K562 (cell line): Measurements from ENCODE around the gene TMEM87A. TPM values are rescaled to one million over a fixed set of nuclear protein-coding genes. Genes with fewer than 3 reads are reported as not detected.

Experiments
- ATF6 ChIP-seq: sonication (generic); formaldehyde crosslinking; IDR thresholded peaks from 2 replicates; pipeline ENCODE4 v1.4.0; 2020; ENCODE audit warnings: mild to moderate bottlenecking, missing genetic modification reagents
- EP300 ChIP-seq: IDR thresholded peaks from 2 replicates; pipeline ENCODE4 v1.6.1; 2012; ENCODE audit warnings: low read length, improper control_type of control experiment
- EP400 ChIP-seq: fragments of 450-650 bp; IDR thresholded peaks from 2 replicates; pipeline ENCODE4 v1.6.1; 2017; ENCODE audit warnings: antibody characterized with exemption, mild to moderate bottlenecking, moderate library complexity
- FOXJ2 ChIP-seq: fragments of 200-800 bp; sonication (Bioruptor generic); IDR thresholded peaks from 2 replicates; pipeline ENCODE4 v1.6.1; 2016; ENCODE audit warnings: missing genetic modification characterization, missing compliant biosample characterization
- FOXK2 ChIP-seq, 2 experiments: fragments of 450-650 bp; IDR thresholded peaks in 1 of 2; conservative IDR thresholded peaks in 1 of 2; 2 replicates each; pipeline ENCODE4 v1.6.1; 2016; ENCODE audit warnings: low read depth in 2 of 2, mild to moderate bottlenecking in 1 of 2
- FOXO4 ChIP-seq: fragments of 450-650 bp; formaldehyde crosslinking; IDR thresholded peaks from 2 replicates; pipeline ENCODE4 v1.4.0; 2020; ENCODE audit warnings: mild to moderate bottlenecking, moderate library complexity
- IRF9 ChIP-seq: fragments of 450-650 bp; IDR thresholded peaks from 2 replicates; pipeline ENCODE4 v1.6.1; 2016; ENCODE audit warnings: missing biosample characterization, missing genetic modification characterization
- KLF6 ChIP-seq: fragments of 250-450 bp; sonication (Bioruptor Pico); IDR thresholded peaks from 2 replicates; pipeline ENCODE4 v1.4.0; 2020; ENCODE audit warnings: mild to moderate bottlenecking, moderate library complexity, borderline replicate concordance
- PHB ChIP-seq: fragments of 250-450 bp; sonication (Bioruptor Pico); IDR thresholded peaks from 2 replicates; pipeline ENCODE4 v1.5.0; 2021
- PRPF4 ChIP-seq: fragments of 200-400 bp; formaldehyde crosslinking; IDR thresholded peaks from one replicate; pipeline ENCODE4 v1.6.1; 2017; ENCODE audit warnings: low read length, low read depth, mild to moderate bottlenecking; ENCODE audit not compliant: insufficient read depth, poor library complexity, severe bottlenecking
- RUNX1 ChIP-seq: sonication (generic); IDR thresholded peaks from 2 replicates; pipeline ENCODE4 v1.6.1; 2016; ENCODE audit warnings: antibody characterized with exemption, low read depth
- ZBTB49 ChIP-seq: sonication (generic); formaldehyde crosslinking; IDR thresholded peaks from 2 replicates; pipeline ENCODE4 v1.8.0; 2022; ENCODE audit warnings: missing genetic modification reagents, mild to moderate bottlenecking, borderline replicate concordance
- ZC3H4 ChIP-seq: sonication (generic); formaldehyde crosslinking; IDR thresholded peaks from 2 replicates; pipeline ENCODE4 v1.9.0; 2021; ENCODE audit warnings: missing genetic modification reagents, borderline replicate concordance
- ZFPM2 ChIP-seq: fragments of 250-450 bp; sonication (Bioruptor Pico); IDR thresholded peaks from 2 replicates; pipeline ENCODE4 v1.5.1; 2022; ENCODE audit warnings: mild to moderate bottlenecking
- ZNF324 ChIP-seq: fragments of 250-450 bp; sonication (Bioruptor Pico); IDR thresholded peaks from 2 replicates; pipeline ENCODE4 v1.4.0; 2020; ENCODE audit warnings: mild to moderate bottlenecking
- ZNF436 ChIP-seq: fragments of 250-450, 450-650 bp; sonication (Bioruptor Pico); formaldehyde crosslinking; IDR thresholded peaks from 2 replicates; pipeline ENCODE4 v1.7.0; 2020; ENCODE audit warnings: mild to moderate bottlenecking
- polyA plus RNA-seq, 8 experiments: library from polyadenylated mRNA; depleted of rRNA in 4 of 8; stranded (reverse) in 5 of 8; unstranded in 3 of 8; fragments of >200 nt; fragmentation: Nextera tagmentation in 2 of 8; fragmentation: Illumina TruSeq in 1 of 8; extraction: Ambion mirVana in 2 of 8; extraction: Trizol in 1 of 8; gene quantifications; 2 replicates each; pipeline versions ENCODE4 v1.2.1 to v1.2.3, GENCODE V29; 2011 to 2014; ENCODE audit warnings: inconsistent platforms in 1 of 8, missing spikeins in 1 of 8
- total RNA-seq, 7 experiments: library from RNA; depleted of rRNA in 6 of 7; stranded (reverse); fragments of >200 nt in 6 of 7; fragmentation: Illumina TruSeq in 2 of 7; extraction: Trizol in 2 of 7; gene quantifications; 2 replicates each; pipeline versions ENCODE4 v1.2.1 to v1.2.3, GENCODE V29; 2011 to 2021; ENCODE audit warnings: low replicate concordance in 1 of 7

The TMEM87A gene
- total and polyA plus RNA-seq, 9 of the 15 experiments (the other 6 are each of a cell fraction or from before 2014, with no cell fraction given): 16.6 to 43.3 (median 29.6) TPM

- no peak for TF ChIP-seq ZC3H4
- TF ChIP-seq PHB (CRISPR knock-in tag): no peak
- TF ChIP-seq ZBTB49: no peak
- TF ChIP-seq FOXK2 (conservative IDR thresholded peaks at IDR 0.05 in 1 of 2, IDR thresholded peaks at IDR 0.05 in 1 of 2; ENCODE audit: low read depth in 2 of 2): peak; percentile 67 to 76
- TF ChIP-seq EP300: no peak; the same call in 1 of the 2 replicates
- no peak; the same call in none of the 2 replicates for TF ChIP-seq ATF6 (CRISPR knock-in tag)
- peak; percentile 100 for TF ChIP-seq EP400
- TF ChIP-seq RUNX1: no peak
- no peak for TF ChIP-seq FOXO4 (CRISPR knock-in tag)
- no peak for TF ChIP-seq ZNF324 (CRISPR knock-in tag)
- TF ChIP-seq ZNF436 (CRISPR knock-in tag): no peak
- peak; percentile 92 for TF ChIP-seq KLF6 (CRISPR knock-in tag)
- TF ChIP-seq ZFPM2 (CRISPR knock-in tag): no peak
- no peak for TF ChIP-seq IRF9 (tag)
- no peak for TF ChIP-seq FOXJ2
- TF ChIP-seq PRPF4: no peak
Measured at GRCh38 chr15:42272939-42273899, at the start of gene TMEM87A, which contains the start of gene GANC (continued).
